Left ventricle myocardium superior (tissue), 1 donor: ENCODE results near the gene IFNE. TPM values are rescaled to one million over a fixed set of nuclear protein-coding genes. Genes with fewer than 3 reads are reported as not detected.

Experiments
- ATAC-seq: fragments of 200-7000 bp; cut with Tn5 transposase; one replicate; pipeline ENCODE4 v1.9.1; 2020; ENCODE audit warnings: mild to moderate bottlenecking, moderate library complexity
- DNase-seq: peaks from one replicate; pipeline ENCODE4 v3.0.0-alpha.2; 2020
- intact Hi-C: fragments of 100-400 bp; cut with micrococcal nuclease; formaldehyde crosslinking; loops from one replicate; pipeline ENCODE4 v1.11.0; 2022
- long read RNA-seq: library from polyadenylated mRNA; unstranded; transcript quantifications from one replicate; pipeline ENCODE4 v2.0.0, GENCODE V29; 2021
- total RNA-seq: library from RNA; stranded (reverse); fragmentation: NEBNext Ultra II Directional; extraction: Animal tissue kit (Norgen Biotek cat#: 25700); gene quantifications from one replicate; pipeline ENCODE4 v1.2.1, GENCODE V29; 2021
- donor health status: DM: no; HTN: yes; CAD: no; lungs with severe emphysema.

IFNE gene
- not detected for total RNA-seq
- long read RNA-seq: 0 reads

DNA sequence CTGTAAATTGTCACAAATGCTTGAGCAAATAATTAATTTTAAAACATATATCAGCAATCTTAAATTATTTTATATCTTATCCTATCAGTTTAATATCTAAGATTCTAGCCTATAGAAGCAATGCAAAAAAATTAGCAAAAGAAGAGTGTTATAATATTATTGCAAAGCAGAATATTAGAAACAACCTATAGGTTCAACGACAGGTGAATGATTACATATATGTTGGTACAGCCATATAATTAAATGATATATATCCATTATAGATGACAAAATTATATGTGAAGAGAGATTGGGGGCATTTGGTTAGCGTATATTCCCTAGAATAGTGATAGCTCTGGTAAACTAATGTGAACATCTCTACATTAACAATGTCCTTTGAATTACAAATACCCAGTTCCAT lies at the start of gene IFNE:
IFNE (minus strand) TSS at position 101 of the 400 bp plus-strand sequence. CDS start 619 bp downstream, outside the sequence.
- ATAC-seq (no peak), DNase-seq (no peak)
- intact Hi-C loops: no loop called here

GRCh38 chr9:21528123-21528808 lies 46.2 kb upstream of the IFNE start:
- ATAC-seq (no peak), DNase-seq (no peak)
- intact Hi-C loops: no loop called here

DNA sequence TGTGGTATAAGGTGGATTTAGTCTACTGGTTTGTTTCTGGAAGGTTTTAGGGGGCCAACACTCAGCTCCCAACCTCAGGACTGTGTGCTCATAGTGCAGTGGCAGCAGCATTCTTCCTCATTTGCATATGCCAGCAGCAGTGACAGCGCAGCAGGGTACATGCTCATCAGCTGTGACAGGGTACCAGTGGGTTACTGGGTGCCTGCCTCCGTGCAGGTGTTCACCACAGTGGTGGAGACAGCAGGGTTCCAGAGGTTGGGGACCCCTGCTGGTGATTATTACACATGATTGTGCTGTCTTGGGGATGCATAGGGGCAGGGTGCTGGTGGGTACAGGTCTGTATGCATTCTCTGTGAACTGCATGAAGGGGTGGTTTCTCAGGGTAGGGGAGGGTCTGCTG lies 45.5 kb upstream of the IFNE start:
- DNase-seq: no peak
- intact Hi-C loops: no loop called here
- ATAC-seq: no peak

- DNase-seq (no peak), ATAC-seq (no peak)
- intact Hi-C loops: no loop called here
Observed at GRCh38 chr9:21525174-21525573, 43.1 kb upstream of the IFNE start.

GRCh38 chr9:21524099-21524830 lies 42.2 kb upstream of the IFNE start:
- ATAC-seq: no peak
- DNase-seq: no peak
- intact Hi-C loops: no loop called here

GRCh38 chr9:21523021-21524014 lies 41.2 kb upstream of the IFNE start:
- intact Hi-C loops: no loop called here
- ATAC-seq: no peak
- no peak for DNase-seq

DNA sequence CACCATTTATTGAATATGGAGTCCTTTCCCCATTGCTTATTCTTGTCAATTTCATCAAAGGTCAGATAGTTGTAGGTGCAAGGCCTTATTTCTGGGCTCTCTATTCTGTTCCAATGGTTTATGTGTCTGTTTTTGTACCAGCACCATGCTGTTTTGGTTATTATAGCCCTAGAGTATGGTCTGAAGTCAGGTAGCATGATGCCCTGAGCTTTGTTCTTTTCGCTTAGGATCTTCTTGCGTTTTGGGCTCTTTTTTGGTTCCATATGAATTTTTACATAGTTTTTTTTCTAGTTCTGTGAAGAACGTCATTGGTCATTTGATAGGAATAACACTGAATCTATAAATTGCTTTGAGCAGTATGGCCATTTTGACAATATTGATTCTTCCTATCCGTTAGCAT lies 40.2 kb upstream of the IFNE start:
- ATAC-seq (no peak), DNase-seq (no peak)
- intact Hi-C loops: no loop called here

GRCh38 chr9:21521448-21521847 lies 39.3 kb upstream of the IFNE start:
- DNase-seq: no peak
- no peak for ATAC-seq
- intact Hi-C loops: no loop called here

DNA sequence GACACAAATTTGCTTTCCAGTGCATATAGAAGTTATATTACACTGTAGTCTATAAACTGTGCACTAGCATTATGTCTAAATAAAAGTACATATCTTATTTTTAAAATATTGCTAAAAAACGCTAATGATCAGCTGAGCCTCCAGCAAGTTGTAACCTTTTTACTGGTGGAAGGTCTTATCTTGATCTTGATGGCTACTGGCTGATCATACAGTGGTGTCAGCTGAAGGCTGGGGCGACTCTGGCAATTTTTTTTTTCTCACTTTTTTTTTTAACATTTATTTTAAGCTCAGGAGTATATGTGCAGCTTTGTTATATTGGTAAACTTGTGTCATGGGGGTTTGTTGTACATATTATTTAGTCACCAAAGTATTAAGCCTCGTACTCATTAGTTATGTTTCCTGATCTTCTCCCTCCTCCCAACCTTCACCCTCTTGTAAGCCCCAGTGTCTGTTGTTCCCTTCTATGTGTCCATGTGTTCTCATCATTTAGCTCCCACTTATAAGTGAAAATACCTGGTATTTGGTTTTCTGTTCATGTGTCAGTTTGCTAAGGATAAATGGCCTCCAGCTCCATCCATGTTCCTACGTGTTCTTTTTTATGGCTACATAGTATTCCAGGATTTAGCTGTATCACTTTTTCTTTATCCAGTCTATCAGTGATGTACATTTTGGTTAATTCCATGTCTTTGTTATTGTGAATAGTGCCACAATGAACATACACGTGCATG lies 38.6 kb upstream of the IFNE start:
- intact Hi-C loops: no loop called here
- DNase-seq: no peak
- ATAC-seq: no peak

DNA sequence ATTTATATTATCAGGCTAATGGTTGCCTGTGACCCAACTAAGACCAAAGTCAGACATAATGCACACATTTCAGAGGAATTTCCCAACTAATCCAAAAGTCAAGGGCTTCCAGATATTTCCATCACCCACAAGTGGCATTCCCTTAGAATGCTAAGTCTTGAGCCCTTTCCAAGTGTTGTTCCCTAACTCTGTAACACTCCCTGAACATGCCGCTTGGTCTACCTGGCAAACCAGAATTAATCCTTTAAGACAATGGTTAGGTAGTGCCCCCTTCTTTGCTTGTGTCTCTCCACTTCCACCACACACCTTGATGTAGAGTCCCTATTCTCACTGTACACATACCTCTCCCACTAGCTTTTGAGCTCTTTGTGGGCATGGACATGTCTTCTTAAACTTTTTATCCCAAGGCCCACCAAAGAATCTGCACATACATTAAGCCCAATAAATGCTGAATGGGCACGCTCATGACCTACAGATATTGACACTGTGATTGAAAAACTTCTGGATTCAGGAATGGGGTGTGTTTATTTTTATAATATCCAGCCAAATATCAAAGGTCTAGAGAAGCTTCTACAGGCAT lies 37.8 kb upstream of the IFNE start:
- ATAC-seq: no peak
- no peak for DNase-seq
- intact Hi-C loops: no loop called here

DNA sequence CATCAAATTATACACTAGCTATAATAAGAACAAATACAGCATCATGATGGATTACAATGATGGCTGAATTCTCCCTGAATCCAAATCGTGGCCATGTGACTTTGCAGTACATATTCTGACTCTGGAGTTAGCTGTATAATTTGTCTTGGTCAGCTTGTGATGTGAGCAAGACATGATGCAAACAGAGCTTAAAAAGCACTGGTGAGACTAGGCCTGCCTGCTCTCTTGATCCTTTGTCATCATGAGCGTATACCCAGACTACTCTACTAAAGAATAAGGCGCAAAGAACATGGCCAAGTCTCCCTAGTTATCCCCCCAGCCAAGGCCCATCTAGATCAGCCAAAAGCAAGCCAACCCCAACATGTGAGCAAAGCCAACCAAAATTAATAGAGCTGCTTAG lies 34.7 kb upstream of the IFNE start:
- no peak for DNase-seq
- intact Hi-C loops: no loop called here
- no peak for ATAC-seq

DNA sequence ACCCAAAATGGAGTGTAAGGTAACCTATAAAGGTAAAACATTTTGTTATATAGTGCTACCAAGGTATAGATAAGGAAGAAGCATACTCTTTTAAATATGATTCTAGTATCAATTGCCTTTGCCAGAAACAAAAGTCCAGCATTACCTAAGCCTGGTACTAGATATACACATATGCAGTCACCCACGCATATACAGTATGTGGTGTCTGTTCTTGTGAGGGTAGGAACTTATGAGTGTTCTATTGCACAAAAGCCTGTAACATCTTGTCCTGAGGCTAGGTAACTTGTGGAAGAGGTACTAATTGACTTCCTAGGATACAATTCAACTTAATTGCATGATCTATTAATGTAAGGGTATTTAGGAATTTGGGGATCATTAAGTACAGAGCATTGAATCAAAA lies 31.3 kb upstream of the IFNE start:
- DNase-seq: no peak
- no peak for ATAC-seq
- intact Hi-C loops: no loop called here

DNA sequence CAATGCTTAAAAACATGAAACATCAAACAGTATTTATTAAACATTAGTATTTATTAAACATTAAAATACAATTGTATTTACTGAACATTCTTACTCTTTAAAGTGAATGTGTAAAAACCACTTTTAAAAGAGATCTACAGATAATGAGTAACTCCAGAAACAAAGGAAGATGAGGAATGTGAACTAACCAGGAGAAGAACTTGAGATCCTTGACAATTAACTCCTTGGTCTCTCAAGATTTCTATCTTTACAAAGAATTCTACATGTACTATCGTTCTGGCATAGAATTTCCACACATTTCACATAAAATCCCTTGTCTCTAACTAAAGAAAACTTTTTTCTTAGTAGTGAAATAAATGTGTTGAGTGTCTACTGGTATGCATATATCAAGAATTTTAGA lies 28.7 kb upstream of the IFNE start:
- ATAC-seq: no peak
- intact Hi-C loops: no loop called here
- no peak for DNase-seq

- ATAC-seq: no peak
- DNase-seq: no peak
- intact Hi-C loops: no loop called here
Observed at GRCh38 chr9:21507483-21507790, 25.3 kb upstream of the IFNE start.

- DNase-seq: no peak
- intact Hi-C loops: no loop called here
Observed at GRCh38 chr9:21506626-21507482, 24.7 kb upstream of the IFNE start.

GRCh38 chr9:21505425-21506179 lies 23.5 kb upstream of the IFNE start:
- intact Hi-C loops: no loop called here

More at GRCh38 chr9:21506626-21507482, 24.7 kb upstream of the IFNE start:
- ATAC-seq: no peak

DNA sequence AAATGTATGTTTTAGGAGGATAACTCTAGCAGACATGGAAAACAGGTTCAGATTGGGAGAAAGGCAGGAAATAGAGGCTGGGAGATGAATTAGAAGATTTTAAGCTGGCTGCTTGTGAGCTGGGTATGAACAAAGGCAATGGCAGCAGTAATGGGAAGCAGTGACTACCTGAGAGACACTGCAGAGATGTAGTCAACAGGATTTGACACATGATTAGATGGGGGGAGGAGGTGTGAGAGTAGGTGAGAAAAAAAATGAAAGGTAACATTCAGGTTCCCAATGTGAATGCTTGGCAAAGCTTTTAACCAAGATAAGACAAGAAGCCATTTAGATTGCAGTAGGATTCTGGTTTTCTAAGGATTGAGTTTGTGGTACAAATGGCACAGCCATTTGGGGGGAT lies 22.8 kb upstream of the IFNE start:
- DNase-seq (no peak), ATAC-seq (no peak)
- intact Hi-C loops: no loop called here

More at GRCh38 chr9:21505425-21506179, 23.5 kb upstream of the IFNE start:
- ATAC-seq: no peak
- DNase-seq: no peak
